ENCODE data around the gene HIKESHI.
"Not testable (repeated sequence)": the region's sequence is repeated elsewhere in the genome, so short reads cannot be mapped to it uniquely, and the experiment has no call there.

The HIKESHI gene, protein sequence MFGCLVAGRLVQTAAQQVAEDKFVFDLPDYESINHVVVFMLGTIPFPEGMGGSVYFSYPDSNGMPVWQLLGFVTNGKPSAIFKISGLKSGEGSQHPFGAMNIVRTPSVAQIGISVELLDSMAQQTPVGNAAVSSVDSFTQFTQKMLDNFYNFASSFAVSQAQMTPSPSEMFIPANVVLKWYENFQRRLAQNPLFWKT

GRCh38 chr11:86302092-86302793 is at the start of gene HIKESHI:
Gene HIKESHI, plus strand, starts transcription at chr11:86302240. Its CDS starts 209 bp downstream, at chr11:86302449.
- DNase-seq, result peak; percentile 82

- DNase-seq, result no peak
Observed at GRCh38 chr11:86255896-86256295, 46.1 kb upstream of the HIKESHI start.

GRCh38 chr11:86256608-86257007 is 45.4 kb upstream of the HIKESHI start:
- no peak for DNase-seq

- no peak for DNase-seq
Observed at GRCh38 chr11:86257446-86257845, 44.6 kb upstream of the HIKESHI start.

- no peak for DNase-seq
Observed at GRCh38 chr11:86259730-86260129, 42.3 kb upstream of the HIKESHI start.

- DNase-seq, result no peak
Observed at GRCh38 chr11:86261328-86261727, 40.7 kb upstream of the HIKESHI start.

DNA sequence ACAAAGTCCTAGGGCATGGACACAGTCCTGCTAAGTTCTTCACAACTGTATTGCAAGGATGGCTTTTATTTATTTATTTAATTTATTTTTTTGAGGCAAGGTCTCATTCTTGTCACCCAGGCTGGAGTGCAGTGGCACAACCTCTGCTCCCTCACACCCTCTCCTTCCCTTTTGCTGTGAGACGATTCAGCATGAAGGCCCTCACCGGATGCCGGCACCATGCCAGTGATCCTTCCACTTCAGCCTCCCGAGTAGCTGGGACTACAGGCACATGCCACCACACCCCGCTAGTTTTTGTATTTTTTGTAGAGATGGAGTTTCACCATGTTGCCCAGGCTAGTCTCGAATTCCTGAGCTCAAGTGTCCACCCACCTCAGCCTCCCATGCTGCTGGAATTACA is 39.7 kb upstream of the HIKESHI start:
- DNase-seq, result no peak

- DNase-seq, result no peak
Observed at GRCh38 chr11:86264649-86265048, 37.4 kb upstream of the HIKESHI start.

DNA sequence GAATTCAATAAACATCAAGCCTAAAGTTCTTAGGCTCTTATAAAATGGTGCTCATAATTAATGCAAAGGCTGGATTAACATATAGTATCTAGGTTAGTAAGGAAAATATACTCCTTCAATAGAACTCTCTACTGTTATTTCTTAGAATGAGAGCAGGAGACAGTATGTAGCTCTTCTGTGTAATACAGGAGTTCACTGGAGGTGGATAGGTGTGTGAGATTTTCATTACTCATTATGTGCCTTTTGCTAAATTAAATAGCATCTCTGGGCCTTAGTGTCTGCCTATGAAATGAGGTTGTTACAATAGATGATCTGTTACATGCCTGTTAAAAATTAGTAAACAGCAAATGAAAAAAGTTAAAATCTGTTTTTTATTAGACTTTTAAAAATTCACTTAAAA is 36.8 kb upstream of the HIKESHI start:
- no peak for DNase-seq

DNA sequence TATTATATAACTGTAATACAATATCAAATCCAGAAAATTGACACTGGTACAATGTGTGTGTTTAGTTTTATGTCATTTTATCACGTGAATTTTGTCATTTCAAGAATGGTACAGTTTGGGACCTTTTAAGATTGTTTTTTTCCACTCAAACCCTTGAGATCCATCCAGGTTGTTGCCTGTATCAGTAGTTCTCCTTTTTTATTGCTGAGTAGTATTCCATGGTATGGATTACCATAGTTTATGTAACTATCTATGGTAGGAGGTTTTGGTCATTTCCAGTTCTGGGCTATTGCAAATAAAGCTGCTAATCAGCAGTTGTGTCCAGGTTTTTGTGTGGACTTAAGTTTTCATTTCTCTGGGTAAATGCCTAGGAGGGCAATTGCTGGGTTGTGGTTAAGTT is 32.4 kb upstream of the HIKESHI start:
- DNase-seq, result no peak

DNA sequence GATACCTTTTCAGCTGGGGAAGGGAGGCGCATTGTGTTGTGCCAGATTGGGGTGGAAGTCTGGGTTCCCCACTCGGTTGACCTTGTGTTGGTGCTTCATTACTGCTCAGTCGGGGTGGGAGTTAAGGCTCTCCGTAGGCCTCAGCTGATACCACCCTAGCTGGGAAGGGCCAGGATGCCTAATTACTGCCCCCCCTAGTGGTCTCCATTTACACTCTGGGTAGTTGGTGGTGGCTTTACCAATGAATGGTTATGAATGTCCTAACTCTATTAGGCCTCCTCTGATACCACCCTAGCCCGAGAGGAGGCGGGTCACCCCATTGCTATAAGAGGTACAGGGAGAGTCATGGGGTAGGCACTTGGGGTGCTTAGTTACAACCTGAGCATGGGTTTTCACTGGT is 27.5 kb upstream of the HIKESHI start:
- no peak for DNase-seq

- no peak for DNase-seq
Observed at GRCh38 chr11:86274999-86275398, 27.0 kb upstream of the HIKESHI start.

GRCh38 chr11:86275493-86276370 is 26.3 kb upstream of the HIKESHI start:
- DNase-seq, result no peak

- no peak for DNase-seq
Observed at GRCh38 chr11:86277741-86278140, 24.3 kb upstream of the HIKESHI start.

- DNase-seq, result no peak
Observed at GRCh38 chr11:86278226-86278625, 23.8 kb upstream of the HIKESHI start.

- no peak for DNase-seq
Observed at GRCh38 chr11:86279747-86280146, 22.3 kb upstream of the HIKESHI start.

GRCh38 chr11:86287468-86287796 is 14.6 kb upstream of the HIKESHI start:
- DNase-seq, result no peak

- DNase-seq, result no peak
Observed at GRCh38 chr11:86288776-86289507, 13.1 kb upstream of the HIKESHI start.

DNA sequence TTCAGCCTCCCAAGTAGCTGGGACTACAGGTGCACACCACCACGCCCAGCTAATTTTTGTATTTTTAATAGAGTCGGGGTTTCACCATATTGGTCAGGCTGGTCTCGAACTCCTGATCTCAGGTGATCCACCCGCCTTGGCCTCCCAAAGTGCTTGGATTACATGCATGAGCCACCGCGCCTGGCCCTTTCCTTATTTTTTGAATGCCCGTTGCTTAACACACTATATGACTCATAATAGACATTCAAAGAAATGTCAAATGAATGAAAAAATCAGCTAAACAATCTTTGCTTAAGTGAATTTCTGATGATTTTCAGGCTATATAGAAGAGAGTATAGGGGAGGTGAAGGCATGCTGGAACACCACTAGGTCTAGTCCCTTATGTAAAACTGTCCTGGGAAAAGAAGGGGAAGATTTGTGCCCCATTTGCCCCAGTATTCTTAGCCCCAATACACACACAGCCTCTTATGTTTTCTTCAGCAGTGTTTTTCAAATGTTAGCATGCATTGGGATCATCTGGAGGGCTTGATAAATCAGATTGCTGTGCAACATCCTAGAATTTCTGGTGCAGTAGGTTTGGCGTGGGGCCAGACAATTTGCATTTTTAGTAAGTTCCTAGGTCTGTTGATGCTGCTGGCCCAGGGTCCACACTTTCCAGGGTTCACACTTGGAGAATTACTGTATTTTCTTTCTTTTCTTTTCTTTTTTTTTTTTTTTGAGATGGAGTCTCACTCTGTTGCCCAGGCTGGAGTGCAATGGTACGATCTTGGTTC is 12.3 kb upstream of the HIKESHI start:
- not testable (repeated sequence) for DNase-seq

GRCh38 chr11:86291466-86292262 is 10.4 kb upstream of the HIKESHI start:
- peak; percentile 33 for DNase-seq

GRCh38 chr11:86292912-86293616 is 9.0 kb upstream of the HIKESHI start:
- DNase-seq, result no peak
